GM12878 (cell line): ENCODE data around the gene KBTBD2. TPM values are rescaled to one million over a fixed set of nuclear protein-coding genes. Genes with fewer than 3 reads are reported as not detected.

ENCODE experiments used
- ATAC-seq: fragments of 200-7000 bp; cut with Tn5 transposase; 3 replicates; pipeline ENCODE4 v1.9.1; 2020; ENCODE audit warnings: mild to moderate bottlenecking, moderate library complexity
- BruUV-seq: library from RNA; stranded (reverse); fragments of 400-500 nt; replicated peaks from 2 replicates; lab custom pipeline; 2021; lab: Mats Ljungman, UMichigan
- CTCF ChIA-PET: fragments of 300-600 bp; sonication (Branson Sonifier 250); formaldehyde crosslinking; extraction: SDS; loops from one replicate; lab custom pipeline; 2021; ENCODE audit warnings: inconsistent platforms; lab: Yijun Ruan, JAX
- POLR2A ChIA-PET: fragments of 350-600 bp; formaldehyde crosslinking; extraction: SDS; loops from one replicate; lab custom pipeline; 2021; ENCODE audit warnings: inconsistent platforms; lab: Charles Lee
- RAD21 ChIA-PET: fragments of 300-600 bp; sonication (Branson Sonifier 250); formaldehyde crosslinking; loops from one replicate; lab custom pipeline; 2023; ENCODE audit warnings: antibody characterized with exemption; ENCODE audit not compliant: unreplicated experiment; lab: Charles Lee
- SMC1A ChIA-PET: fragments of 300-600 bp; sonication (Branson Sonifier 250); formaldehyde crosslinking; loops from one replicate; lab custom pipeline; 2023; ENCODE audit not compliant: unreplicated experiment, uncharacterized antibody; lab: Charles Lee
- DNase-seq: peaks from one replicate; pipeline ENCODE4 v3.0.0-alpha.2; 2011; ENCODE audit warnings: low read depth, low spot score
- FAIRE-seq: peaks from 3 replicates; lab custom pipeline; 2011; peaks lifted over from hg19 to GRCh38; lab: Jason Lieb, UNC
- H2AFZ ChIP-seq: 2 replicates; pipeline ENCODE4 v1.6.0; 2011; ENCODE audit warnings: low read depth, low read length, control low read depth; ENCODE audit not compliant: control insufficient read depth
- H3K27ac ChIP-seq: 2 replicates; pipeline ENCODE4 v1.5.1; 2011; ENCODE audit warnings: control low read depth; ENCODE audit not compliant: control insufficient read depth, insufficient read depth
- H3K27me3 ChIP-seq, 2 experiments: replicated peaks in 1 of 2; 2 replicates each; pipeline versions ENCODE4 v1.6.0 to v1.6.1; 2011; ENCODE audit warnings: low read length in 1 of 2; ENCODE audit not compliant: control insufficient read depth in 2 of 2, insufficient read depth in 2 of 2
- H3K36me3 ChIP-seq, 2 experiments: 2 replicates each; pipeline ENCODE4 v1.5.1; 2011; ENCODE audit warnings: low read length in 1 of 2; ENCODE audit not compliant: control insufficient read depth in 2 of 2, insufficient read depth in 2 of 2
- H3K4me1 ChIP-seq: 2 replicates; pipeline ENCODE4 v1.6.1; 2011; ENCODE audit warnings: mild to moderate bottlenecking, low read length, moderate library complexity, mixed read lengths; ENCODE audit not compliant: control insufficient read depth, insufficient read depth
- H3K4me2 ChIP-seq: 2 replicates; pipeline ENCODE4 v1.6.0; 2011; ENCODE audit warnings: control low read depth; ENCODE audit not compliant: control insufficient read depth, insufficient read depth
- H3K4me3 ChIP-seq: fragments of 200-600 bp; sonication (generic); 2 replicates; pipeline ENCODE4 v1.5.1; 2016
- H3K79me2 ChIP-seq: 2 replicates; pipeline ENCODE4 v1.6.0; 2011; ENCODE audit warnings: low read length; ENCODE audit not compliant: control insufficient read depth, insufficient read depth
- H3K9ac ChIP-seq: 2 replicates; pipeline ENCODE4 v1.8.0; 2011; ENCODE audit warnings: low read length, control low read depth, mixed read lengths; ENCODE audit not compliant: control insufficient read depth, insufficient read depth
- H3K9me3 ChIP-seq: replicated peaks from 3 replicates; pipeline ENCODE4 v1.5.1; 2011; ENCODE audit warnings: mild to moderate bottlenecking, low read length; ENCODE audit not compliant: control insufficient read depth, insufficient read depth
- H4K20me1 ChIP-seq: 2 replicates; pipeline ENCODE4 v1.6.0; 2011; ENCODE audit not compliant: control insufficient read depth, insufficient read depth
- BCL11A ChIP-seq: IDR thresholded peaks from 2 replicates; pipeline ENCODE4 v1.6.1; 2011; ENCODE audit warnings: low read depth, low read length
- BCLAF1 ChIP-seq: fragments of 450-650 bp; IDR thresholded peaks from 2 replicates; pipeline ENCODE4 v1.6.1; 2017; ENCODE audit warnings: antibody characterized with exemption, mild to moderate bottlenecking, moderate library complexity
- BRCA1 ChIP-seq: IDR thresholded peaks from 2 replicates; pipeline ENCODE4 v1.6.1; 2011; ENCODE audit warnings: low read depth, low read length, improper control_type of control experiment
- CREM ChIP-seq: IDR thresholded peaks from 2 replicates; pipeline ENCODE4 v1.6.1; 2014; ENCODE audit warnings: antibody characterized with exemption, low read depth
- FOXM1 ChIP-seq: IDR thresholded peaks from 2 replicates; pipeline ENCODE4 v1.6.1; 2012; ENCODE audit warnings: low read depth, mild to moderate bottlenecking, inconsistent platforms, low read length, moderate library complexity
- GABPA ChIP-seq: IDR thresholded peaks from 2 replicates; pipeline ENCODE4 v1.6.1; 2014; ENCODE audit warnings: antibody characterized with exemption, low read depth, mild to moderate bottlenecking, inconsistent platforms
- NFXL1 ChIP-seq: fragments of 450-650 bp; IDR thresholded peaks from 2 replicates; pipeline ENCODE4 v1.6.1; 2017; ENCODE audit warnings: antibody characterized with exemption, mild to moderate bottlenecking, borderline replicate concordance
- NR2C1 ChIP-seq: fragments of 450-650 bp; IDR thresholded peaks from 2 replicates; pipeline ENCODE4 v1.6.1; 2017; ENCODE audit warnings: antibody characterized with exemption, mild to moderate bottlenecking, moderate library complexity
- RAD51 ChIP-seq: fragments of 450-650 bp; IDR thresholded peaks from 2 replicates; pipeline ENCODE4 v1.6.1; 2016; ENCODE audit warnings: moderate library complexity, mild to moderate bottlenecking, inconsistent platforms
- RELA ChIP-seq: fragments of 450-650 bp; IDR thresholded peaks from 2 replicates; pipeline ENCODE4 v1.8.0; 2014; ENCODE audit warnings: borderline replicate concordance; ENCODE audit not compliant: partially characterized antibody
- SMAD1 ChIP-seq: fragments of 450-650 bp; IDR thresholded peaks from 2 replicates; pipeline ENCODE4 v1.6.1; 2018; ENCODE audit warnings: mild to moderate bottlenecking, low read depth; ENCODE audit not compliant: partially characterized antibody
- SREBF2 ChIP-seq: IDR thresholded peaks from 2 replicates; pipeline ENCODE4 v1.6.1; 2012; ENCODE audit warnings: mild to moderate bottlenecking, low read length
- TAF1 ChIP-seq: IDR thresholded peaks from 2 replicates; pipeline ENCODE4 v1.6.1; 2011; ENCODE audit warnings: mild to moderate bottlenecking, low read depth, low read length, borderline replicate concordance
- ZBTB33 ChIP-seq: fragments of 450-650 bp; IDR thresholded peaks from 2 replicates; pipeline ENCODE4 v1.6.1; 2017; ENCODE audit warnings: mild to moderate bottlenecking
- ZNF217 ChIP-seq: fragments of 450-650 bp; IDR thresholded peaks from 2 replicates; pipeline ENCODE4 v1.6.1; 2017; ENCODE audit warnings: antibody characterized with exemption, mild to moderate bottlenecking
- WGBS: methylation state at CpG from one replicate; pipeline ENCODE4 v1.1.6; 2016; ENCODE audit warnings: low lambda C conversion rate; ENCODE audit not compliant: insufficient replicate concordance, insufficient coverage; ENCODE audit errors: missing lambda C conversion rate; 5-methylcytosine and 5-hydroxymethylcytosine counted together
- in situ Hi-C: fragments of 300-500 bp; cut with MboI; formaldehyde crosslinking; loops from 9 replicates; pipeline ENCODE4 v1.14.3; 2018; ENCODE audit warnings: mixed read lengths
- intact Hi-C: fragments of 100-400 bp; cut with micrococcal nuclease; formaldehyde crosslinking; loops from one replicate; pipeline ENCODE4 v1.14.2; 2022; ENCODE audit not compliant: unreplicated experiment
- polyA plus RNA-seq, 11 experiments: library from polyadenylated mRNA; depleted of rRNA in 4 of 11; unstranded in 6 of 11; stranded (reverse) in 5 of 11; fragments of >200 nt; fragmentation: Nextera tagmentation in 4 of 11; fragmentation: Illumina TruSeq in 1 of 11; extraction: Ambion mirVana in 4 of 11; extraction: Trizol in 1 of 11; gene quantifications; 1 replicate in 1 of 11; 2 replicates in 10 of 11; pipeline versions ENCODE4 v1.2.1 to v1.2.3, GENCODE V29; 2011 to 2016; ENCODE audit warnings: inconsistent platforms in 2 of 11, missing spikeins in 2 of 11, low read depth in 1 of 11
- total RNA-seq, 4 experiments: library from RNA; depleted of rRNA in 3 of 4; stranded (reverse); fragments of >200 nt in 3 of 4; fragmentation: Illumina TruSeq in 1 of 4; extraction: Trizol in 1 of 4; gene quantifications; 2 replicates each; pipeline versions ENCODE4 v1.2.1 to v1.2.3, GENCODE V29; 2013 to 2021

KBTBD2 gene
- total and polyA plus RNA-seq, 10 of the 15 experiments (the other 5 are each of a cell fraction or from before 2014, with no cell fraction given), result 8.1 to 22.3 (median 16.2) TPM

GRCh38 chr7:32891800-32892520, 400 bp upstream of the KBTBD2 start:
- POLR2A ChIA-PET, result interaction anchor here (0.6 to 4.0 kb wide), 11 partner anchors 10 to 1195 kb away, joined by 3 to 21 read pairs (median 3); partner anchors contain the start of gene AVL9
- peak overlapping the region; percentile 99 for H3K27ac ChIP-seq
- H3K4me3 ChIP-seq, result peak overlapping the region; percentile 62
- no TSS peak for BruUV-seq
- WGBS, result under 1% methylated on average over 29 of the region's 85 CpGs
- intact Hi-C loops, result loop anchor here (2.0 to 10.0 kb wide), 5 partner anchors 45 to 397 kb away; partner anchors contain the start of genes AVL9, LSM5, NT5C3A and RP9
- SMC1A ChIA-PET, result interaction anchor here (0.6 to 2.8 kb wide), 6 partner anchors 15 to 542 kb away, joined by 3 to 7 read pairs (median 4); no protein-coding TSS in a partner anchor
- peak overlapping the region; percentile 96 for H3K9ac ChIP-seq
- H3K27me3 ChIP-seq, result no peaks in the 10 kb centered on the region
- peak; percentile 82 for ATAC-seq
- peak overlapping the region; percentile 85 for H2AFZ ChIP-seq
- CTCF ChIA-PET, result interaction anchor here (1.1 to 4.5 kb wide), 3 partner anchors 46 to 217 kb away, joined by 3 to 30 read pairs (median 4); partner anchors contain the start of gene RP9
- DNase-seq, result peak; percentile 84
- H3K4me2 ChIP-seq, result peak overlapping the region; percentile 100
- peaks cover 42% of the 10 kb centered on the region for H3K79me2 ChIP-seq
- RAD21 ChIA-PET, result interaction anchor here (1.3 to 3.0 kb wide), 4 partner anchors 45 to 216 kb away, joined by 4 to 15 read pairs (median 7); partner anchors contain the start of gene RP9
- H3K9me3 ChIP-seq, result no peaks in the 10 kb centered on the region
- in situ Hi-C loops, result no loop called here
- H3K4me1 ChIP-seq, result peaks cover 10% of the 10 kb centered on the region; the same call in 1 of the 2 replicates
- H3K36me3 ChIP-seq, result no peaks in the 10 kb centered on the region
- H4K20me1 ChIP-seq, result no peaks in the 10 kb centered on the region
- FAIRE-seq, result peak; percentile 89
- TF ChIP-seq RELA (peak; percentile 67), SMAD1 (no peak), ZNF217 (no peak), ZBTB33 (no peak), BCL11A (no peak), SREBF2 (no peak), NFXL1 (no peak), NR2C1 (peak; percentile 75), TAF1 (peak; percentile 50; the same call in 1 of the 2 replicates), RAD51 (no peak), GABPA (peak; percentile 72), CREM (peak; percentile 44; the same call in 1 of the 2 replicates), BRCA1 (no peak), FOXM1 (no peak), BCLAF1 (no peak)
